Neural progenitor cell (in vitro differentiated cells): ENCODE measurements around the gene VIM. TPM values are rescaled to one million over a fixed set of nuclear protein-coding genes. Genes with fewer than 3 reads are reported as not detected.

Source experiments
- DNase-seq: peaks from one replicate; pipeline ENCODE4 v3.0.0-alpha.2; 2016; ENCODE audit warnings: low spot score
- H2AFZ ChIP-seq: fragments of 200-600 bp; sonication (generic); replicated peaks from 2 replicates; pipeline ENCODE4 v1.6.1; 2016; ENCODE audit warnings: antibody characterized with exemption
- H3F3A ChIP-seq: fragments of 200-600 bp; sonication (generic); 2 replicates; pipeline ENCODE4 v1.6.1; 2016; ENCODE audit warnings: antibody characterized with exemption, low read depth
- H3K27ac ChIP-seq: fragments of 200-600 bp; sonication (generic); 2 replicates; pipeline ENCODE4 v1.5.1; 2016; ENCODE audit warnings: mild to moderate bottlenecking
- H3K27me3 ChIP-seq: fragments of 200-600 bp; sonication (generic); 2 replicates; pipeline ENCODE4 v1.6.1; 2016; ENCODE audit warnings: mild to moderate bottlenecking, moderate library complexity
- H3K36me3 ChIP-seq: fragments of 200-600 bp; sonication (generic); 2 replicates; pipeline ENCODE4 v1.5.1; 2016
- H3K4me1 ChIP-seq: fragments of 200-600 bp; sonication (generic); 2 replicates; pipeline ENCODE4 v1.6.1; 2016; ENCODE audit warnings: mixed run types
- H3K4me2 ChIP-seq: fragments of 200-600 bp; sonication (generic); 2 replicates; pipeline ENCODE4 v1.6.1; 2016
- H3K4me3 ChIP-seq: fragments of 200-600 bp; sonication (generic); 2 replicates; pipeline ENCODE4 v1.5.1; 2016
- H3K79me2 ChIP-seq: fragments of 200-600 bp; sonication (generic); 2 replicates; pipeline ENCODE4 v1.6.1; 2016; ENCODE audit warnings: low read depth
- H3K9ac ChIP-seq: fragments of 200-600 bp; sonication (generic); 2 replicates; pipeline ENCODE4 v1.6.1; 2016
- H3K9me3 ChIP-seq: fragments of 200-600 bp; sonication (generic); 2 replicates; pipeline ENCODE4 v1.5.1; 2016; ENCODE audit warnings: low read depth
- H4K20me1 ChIP-seq: fragments of 200-600 bp; sonication (generic); 2 replicates; pipeline ENCODE4 v1.6.1; 2016; ENCODE audit warnings: low read depth
- H3K27ac Mint-ChIP-seq: 3 replicates; pipeline ENCODE4 v1.8.0; 2021; ENCODE audit warnings: mixed read lengths
- H3K27me3 Mint-ChIP-seq: 2 replicates; pipeline ENCODE4 v1.8.0; 2022; ENCODE audit warnings: low read depth, mild to moderate bottlenecking, inconsistent platforms, moderate library complexity, mixed read lengths; ENCODE audit not compliant: insufficient read depth
- H3K36me3 Mint-ChIP-seq: 3 replicates; pipeline ENCODE4 v1.8.0; 2021; ENCODE audit warnings: mixed read lengths
- H3K4me1 Mint-ChIP-seq: 3 replicates; pipeline ENCODE4 v1.8.0; 2021; ENCODE audit warnings: mixed read lengths
- H3K4me3 Mint-ChIP-seq: 3 replicates; pipeline ENCODE4 v1.8.0; 2021; ENCODE audit warnings: mild to moderate bottlenecking, moderate library complexity, mixed read lengths
- H3K9me3 Mint-ChIP-seq: 3 replicates; pipeline ENCODE4 v1.8.0; 2020; ENCODE audit warnings: mixed read lengths
- CTCF ChIP-seq: fragments of 200-600 bp; sonication (generic); IDR thresholded peaks from 2 replicates; pipeline ENCODE4 v1.5.1; 2017; ENCODE audit warnings: antibody characterized with exemption, mild to moderate bottlenecking
- EZH2 ChIP-seq: fragments of 200-600 bp; sonication (generic); IDR thresholded peaks from 2 replicates; pipeline ENCODE4 v1.6.1; 2017; ENCODE audit warnings: antibody characterized with exemption, mild to moderate bottlenecking, moderate library complexity
- EZH2phosphoT487 ChIP-seq: fragments of 200-600 bp; sonication (generic); IDR thresholded peaks from 2 replicates; pipeline ENCODE4 v1.6.1; 2017; ENCODE audit warnings: antibody characterized with exemption
- total RNA-seq: library from RNA; depleted of rRNA; stranded (reverse); fragments of >200 nt; gene quantifications from 2 replicates; pipeline ENCODE4 v1.2.3, GENCODE V29; 2015; ENCODE audit warnings: low replicate concordance

VIM gene
- total RNA-seq, 1 donor from 2014 or later: 727 TPM

DNA sequence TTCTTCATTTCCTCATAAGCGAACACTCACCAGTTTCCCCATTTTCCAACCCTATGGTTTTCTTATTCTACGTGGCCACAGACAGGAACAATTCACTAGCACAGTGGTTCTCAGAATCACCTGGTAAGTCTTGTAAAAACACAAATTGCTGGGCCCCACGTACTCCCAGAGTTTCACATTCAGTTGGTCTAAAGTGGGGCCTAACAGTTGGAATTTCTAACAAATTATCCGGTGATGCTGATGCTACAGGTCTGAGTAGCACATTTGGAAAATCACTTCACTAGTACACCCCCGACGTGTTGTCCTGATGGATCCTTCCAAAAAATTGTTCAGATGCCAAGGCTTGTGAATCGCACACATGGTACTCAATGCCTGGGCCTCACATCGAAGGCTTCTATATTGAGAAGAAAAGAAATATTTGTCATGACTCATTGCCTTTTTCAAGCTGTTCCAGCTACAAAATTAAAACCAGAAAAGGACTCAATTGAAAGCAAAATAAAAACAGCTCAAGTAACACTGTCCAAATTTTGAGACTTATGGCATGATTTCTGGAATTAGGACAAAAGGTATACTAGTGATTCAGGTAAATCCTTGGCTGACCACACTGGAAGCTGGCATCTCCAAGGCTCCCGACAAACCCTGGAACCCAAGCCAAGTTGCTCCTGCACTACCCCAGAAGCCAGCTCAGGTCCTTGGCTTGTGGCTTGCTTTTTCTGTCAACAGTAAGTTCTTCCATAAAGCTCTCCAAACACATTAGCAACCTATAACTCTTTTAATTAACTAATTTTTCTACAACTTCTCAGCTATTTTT lies 12.9 kb upstream of the VIM start:
- Histone ChIP-seq H3K4me1 (peaks cover 9% of the 10 kb centered on the region), H3K4me2 (no peak overlapping the region), H3K9ac (no peak overlapping the region), H4K20me1 (no peaks in the 10 kb centered on the region), H2AFZ (no peak overlapping the region), H3K27ac (no peak overlapping the region), H3K9me3 (no peaks in the 10 kb centered on the region), H3K27me3 (no peaks in the 10 kb centered on the region), H3K79me2 (no peaks in the 10 kb centered on the region), H3K36me3 (no peaks in the 10 kb centered on the region), H3F3A (peaks cover 4% of the 10 kb centered on the region), H3K4me3 (no peak overlapping the region)
- peak overlapping the region; percentile 48 for H3K27ac Mint-ChIP-seq
- DNase-seq: no peak
- H3K9me3 Mint-ChIP-seq: no peaks in the 10 kb centered on the region
- H3K4me1 Mint-ChIP-seq: peaks cover 32% of the 10 kb centered on the region
- no peak overlapping the region for H3K4me3 Mint-ChIP-seq
- H3K36me3 Mint-ChIP-seq: no peaks in the 10 kb centered on the region
- TF ChIP-seq EZH2 (no peak), EZH2phosphoT487 (no peak), CTCF (no peak)
- no peaks in the 10 kb centered on the region for H3K27me3 Mint-ChIP-seq

DNA sequence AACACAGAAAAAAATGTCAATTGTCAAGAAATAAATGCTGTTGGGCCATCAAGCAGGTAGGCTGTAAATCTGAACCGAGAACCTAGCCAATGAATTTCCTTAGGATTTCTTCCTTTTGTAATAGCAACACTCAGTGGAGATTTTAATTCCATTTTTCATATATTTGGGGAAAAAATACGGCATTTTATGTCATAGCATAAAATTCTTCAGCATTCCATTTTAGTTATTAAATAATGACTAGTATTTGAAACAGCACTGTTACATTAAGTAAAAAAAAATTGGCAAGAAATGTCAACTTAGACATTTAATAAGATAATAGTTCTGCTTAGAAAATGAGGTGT lies 12.3 kb upstream of the VIM start:
- DNase-seq: no peak
- Histone ChIP-seq H3K27me3 (no peaks in the 10 kb centered on the region), H3K36me3 (no peaks in the 10 kb centered on the region), H3K4me2 (no peak overlapping the region), H3K4me3 (no peak overlapping the region), H2AFZ (no peak overlapping the region), H3K9me3 (no peaks in the 10 kb centered on the region), H3K4me1 (peaks cover 7% of the 10 kb centered on the region), H3K79me2 (no peaks in the 10 kb centered on the region), H3F3A (peaks cover 4% of the 10 kb centered on the region), H4K20me1 (no peaks in the 10 kb centered on the region), H3K27ac (no peak overlapping the region), H3K9ac (no peak overlapping the region)
- H3K27ac Mint-ChIP-seq: no peak overlapping the region
- H3K4me3 Mint-ChIP-seq: no peak overlapping the region
- H3K27me3 Mint-ChIP-seq: no peaks in the 10 kb centered on the region
- TF ChIP-seq CTCF: no peak
- no peak for TF ChIP-seq EZH2
- no peak for TF ChIP-seq EZH2phosphoT487
- no peaks in the 10 kb centered on the region for H3K36me3 Mint-ChIP-seq
- H3K4me1 Mint-ChIP-seq: peaks cover 29% of the 10 kb centered on the region
- no peaks in the 10 kb centered on the region for H3K9me3 Mint-ChIP-seq

- peaks cover 7% of the 10 kb centered on the region for H3K4me1 ChIP-seq
- no peaks in the 10 kb centered on the region for H4K20me1 ChIP-seq
- H3K4me1 Mint-ChIP-seq: peaks cover 33% of the 10 kb centered on the region
- DNase-seq: no peak
- H3K36me3 ChIP-seq: no peaks in the 10 kb centered on the region
- H3K9ac ChIP-seq: no peak overlapping the region
- H3F3A ChIP-seq: peaks cover 4% of the 10 kb centered on the region
- H3K27me3 Mint-ChIP-seq: no peaks in the 10 kb centered on the region
- no peaks in the 10 kb centered on the region for H3K9me3 Mint-ChIP-seq
- no peaks in the 10 kb centered on the region for H3K36me3 Mint-ChIP-seq
- H2AFZ ChIP-seq: peak overlapping the region; percentile 7
- no peaks in the 10 kb centered on the region for H3K79me2 ChIP-seq
- H3K4me3 ChIP-seq: no peak overlapping the region
- no peak overlapping the region for H3K4me2 ChIP-seq
- H3K27ac Mint-ChIP-seq: peak overlapping the region; percentile 28
- H3K27ac ChIP-seq: no peak overlapping the region
- no peaks in the 10 kb centered on the region for H3K9me3 ChIP-seq
- TF ChIP-seq EZH2: no peak
- H3K4me3 Mint-ChIP-seq: no peak overlapping the region
- H3K27me3 ChIP-seq: no peaks in the 10 kb centered on the region
Measured at GRCh38 chr10:17216217-17216900, 11.7 kb upstream of the VIM start.

DNA sequence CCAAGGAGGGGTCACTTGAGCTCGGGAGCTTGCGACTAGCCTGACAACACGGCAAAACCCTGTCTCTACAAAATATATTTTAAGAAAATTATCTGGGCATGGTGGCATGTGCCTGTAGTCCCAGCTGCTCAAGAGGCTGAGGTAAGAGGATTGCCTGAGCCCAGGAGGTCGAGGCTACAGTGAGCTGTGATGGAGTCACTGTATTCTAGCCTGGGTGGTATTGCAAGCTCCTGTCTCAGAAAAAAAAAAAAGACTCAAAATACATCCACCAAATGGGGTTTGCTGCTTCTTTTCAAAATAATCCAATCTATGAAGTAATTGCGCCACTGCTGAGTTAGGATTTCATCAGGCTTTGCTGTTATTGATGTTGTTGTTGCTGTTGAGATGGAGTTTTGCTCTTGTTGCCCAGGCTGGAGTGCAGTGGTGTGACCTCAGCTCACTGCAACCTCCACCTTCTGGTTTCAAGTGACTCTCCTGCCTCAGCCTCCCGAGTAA lies 11.1 kb upstream of the VIM start:
- DNase-seq: no peak
- Mint-ChIP-seq H3K4me3 (no peak overlapping the region), H3K27me3 (no peaks in the 10 kb centered on the region), H3K36me3 (no peaks in the 10 kb centered on the region), H3K4me1 (peaks cover 33% of the 10 kb centered on the region), H3K9me3 (no peaks in the 10 kb centered on the region), H3K27ac (no peak overlapping the region)
- no peak overlapping the region for H3K9ac ChIP-seq
- H3K27ac ChIP-seq: no peak overlapping the region
- H2AFZ ChIP-seq: no peak overlapping the region
- TF ChIP-seq EZH2phosphoT487: no peak
- TF ChIP-seq EZH2: no peak
- TF ChIP-seq CTCF: no peak
- H3K27me3 ChIP-seq: no peaks in the 10 kb centered on the region
- no peak overlapping the region for H3K4me3 ChIP-seq
- no peaks in the 10 kb centered on the region for H3K79me2 ChIP-seq
- H3K4me2 ChIP-seq: no peak overlapping the region
- H3K9me3 ChIP-seq: no peaks in the 10 kb centered on the region
- peaks cover 7% of the 10 kb centered on the region for H3K4me1 ChIP-seq
- peaks cover 4% of the 10 kb centered on the region for H3F3A ChIP-seq
- H4K20me1 ChIP-seq: no peaks in the 10 kb centered on the region
- no peaks in the 10 kb centered on the region for H3K36me3 ChIP-seq
